GM21528 (cell line): ENCODE data around the gene RNPEP.
"Not testable (repeated sequence)": the region's sequence is repeated elsewhere in the genome, so short reads cannot be mapped to it uniquely, and the experiment has no call there.

Experiments
- ATAC-seq: cut with Tn5 transposase; IDR thresholded peaks from one replicate; pipeline ENCODE4 v1.9.1; 2021; ENCODE audit warnings: mild to moderate bottlenecking, moderate library complexity; ENCODE audit not compliant: unreplicated experiment, low FRiP score

The RNPEP gene

GRCh38 chr1:201955729-201956143 is 26.7 kb upstream of the RNPEP start:
- peak; percentile 4 for ATAC-seq

DNA sequence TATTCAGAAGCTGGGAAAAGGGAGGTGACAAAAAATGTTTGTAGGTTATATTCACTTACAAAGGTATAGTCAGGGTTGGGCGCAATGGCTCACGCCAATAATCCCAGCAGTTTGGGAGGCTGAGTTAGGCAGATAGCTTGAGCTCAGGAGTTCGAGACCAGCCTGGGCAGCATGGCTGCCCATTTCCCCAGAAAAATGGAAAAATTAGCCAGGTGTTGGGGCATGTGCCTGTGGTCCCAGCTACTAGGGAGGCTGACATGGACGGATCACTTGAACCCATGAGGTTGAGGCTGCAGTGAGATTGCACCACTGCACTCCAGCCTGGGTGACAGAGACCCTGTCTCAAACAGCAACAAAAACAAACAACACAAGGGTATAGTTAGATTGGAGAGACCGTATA is 24.1 kb upstream of the RNPEP start:
- no peak for ATAC-seq

- not testable (repeated sequence) for ATAC-seq
Measured at GRCh38 chr1:201962382-201962781, 20.1 kb upstream of the RNPEP start.

DNA sequence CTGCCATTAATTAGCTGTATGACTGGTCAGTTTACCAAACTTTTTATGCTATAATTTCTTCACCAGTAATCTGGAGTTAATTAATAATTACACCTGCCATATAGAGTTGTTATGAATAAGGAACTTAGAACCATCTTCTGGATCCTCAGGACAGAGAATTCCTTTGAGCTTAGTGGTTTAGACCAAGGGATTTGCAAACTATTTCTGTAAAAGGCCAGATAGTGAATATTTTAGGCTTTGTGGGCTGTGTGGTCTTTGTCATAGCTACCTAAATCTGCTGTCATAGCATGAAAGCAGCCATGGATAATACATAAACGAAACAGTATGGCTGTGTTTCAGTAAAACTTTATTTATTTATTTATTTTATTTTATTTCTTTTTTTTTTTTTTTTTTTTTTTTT is 18.2 kb upstream of the RNPEP start:
- ATAC-seq = no peak

DNA sequence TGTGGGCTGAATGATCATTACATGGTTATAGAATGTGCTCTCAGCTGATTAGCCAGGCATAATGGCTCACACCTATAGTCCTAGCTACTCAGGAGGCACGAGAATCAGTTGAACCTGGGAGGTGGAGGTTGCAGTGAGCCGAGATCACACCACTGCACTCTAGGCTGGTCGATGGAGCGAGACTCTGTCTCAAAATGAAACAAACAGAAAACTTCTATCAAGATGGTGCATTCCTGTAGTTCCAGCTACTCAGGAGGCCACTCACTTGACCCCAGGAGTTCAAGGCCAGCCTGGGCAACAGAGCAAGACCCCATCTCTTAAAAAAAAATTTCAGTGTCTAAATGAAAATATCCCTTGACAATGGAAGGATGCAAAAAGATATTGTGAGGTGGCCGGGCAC is 16.3 kb upstream of the RNPEP start:
- ATAC-seq = no peak

GRCh38 chr1:201968202-201968925 is 14.1 kb upstream of the RNPEP start:
- ATAC-seq = no peak

DNA sequence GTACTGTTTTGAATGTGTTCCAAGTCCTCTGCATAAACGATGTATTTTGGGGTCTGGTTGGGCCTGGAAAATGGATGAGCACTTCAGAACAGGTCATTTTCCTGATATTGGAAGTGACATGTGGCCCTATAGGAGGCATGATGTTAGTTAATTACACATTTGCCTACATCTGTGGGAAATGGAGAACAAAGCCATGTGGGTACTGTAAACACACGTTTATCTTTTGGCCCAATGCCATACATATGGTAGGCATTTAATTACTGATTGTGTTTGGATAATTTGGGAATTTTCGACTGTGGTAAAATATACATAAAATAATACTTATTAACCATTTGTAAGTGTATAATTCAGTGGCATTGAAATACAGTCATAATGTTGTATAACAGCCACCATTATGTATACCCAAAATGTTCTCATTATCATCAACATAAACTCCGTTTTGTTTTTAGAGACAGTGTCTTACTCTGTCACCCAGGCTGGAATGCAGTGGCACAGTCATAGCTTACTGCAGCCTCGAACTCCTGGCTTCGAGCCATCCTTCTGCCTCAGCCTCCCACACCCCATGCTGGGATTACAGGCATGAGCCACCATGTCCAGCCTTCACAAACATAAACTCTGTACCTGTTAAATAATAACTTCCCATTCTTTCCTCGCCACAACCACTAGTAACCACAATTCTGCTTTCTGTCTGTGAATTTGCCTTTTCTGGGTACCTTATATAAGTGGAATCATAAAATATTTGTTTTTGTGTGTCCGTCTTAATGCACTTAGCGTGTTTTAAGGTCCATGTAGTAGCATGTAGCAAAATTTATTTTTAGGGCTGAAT is 11.9 kb upstream of the RNPEP start:
- ATAC-seq = no peak

GRCh38 chr1:201982082-201982622 is 296 bp upstream of the RNPEP start:
- peak; percentile 18 for ATAC-seq

GRCh38 chr1:201983380-201983805 is 945 bp downstream of the RNPEP start:
- no peak for ATAC-seq

- no peak for ATAC-seq
Measured at GRCh38 chr1:201984446-201984845, 2.0 kb downstream of the RNPEP start.

DNA sequence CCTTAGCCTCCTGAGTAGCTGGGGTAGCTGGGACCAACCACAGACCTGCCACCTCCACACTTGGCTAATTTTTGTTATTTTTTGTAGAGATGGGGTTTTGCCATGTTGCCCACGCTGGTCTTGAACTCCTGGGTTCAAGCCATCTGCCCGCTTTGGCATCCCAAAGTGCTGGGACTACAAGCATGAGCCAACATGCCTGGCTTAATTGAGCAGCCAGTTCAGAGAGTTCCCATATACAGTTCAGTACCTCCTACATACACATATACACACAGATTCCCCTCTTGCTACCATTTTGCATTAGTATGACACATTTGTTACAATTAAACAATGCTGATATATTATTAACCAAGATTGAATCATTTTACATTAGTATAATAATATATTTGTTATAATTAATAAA is 2.9 kb downstream of the RNPEP start:
- ATAC-seq = no peak

GRCh38 chr1:201988601-201989000 is 6.2 kb downstream of the RNPEP start:
- ATAC-seq = no peak

DNA sequence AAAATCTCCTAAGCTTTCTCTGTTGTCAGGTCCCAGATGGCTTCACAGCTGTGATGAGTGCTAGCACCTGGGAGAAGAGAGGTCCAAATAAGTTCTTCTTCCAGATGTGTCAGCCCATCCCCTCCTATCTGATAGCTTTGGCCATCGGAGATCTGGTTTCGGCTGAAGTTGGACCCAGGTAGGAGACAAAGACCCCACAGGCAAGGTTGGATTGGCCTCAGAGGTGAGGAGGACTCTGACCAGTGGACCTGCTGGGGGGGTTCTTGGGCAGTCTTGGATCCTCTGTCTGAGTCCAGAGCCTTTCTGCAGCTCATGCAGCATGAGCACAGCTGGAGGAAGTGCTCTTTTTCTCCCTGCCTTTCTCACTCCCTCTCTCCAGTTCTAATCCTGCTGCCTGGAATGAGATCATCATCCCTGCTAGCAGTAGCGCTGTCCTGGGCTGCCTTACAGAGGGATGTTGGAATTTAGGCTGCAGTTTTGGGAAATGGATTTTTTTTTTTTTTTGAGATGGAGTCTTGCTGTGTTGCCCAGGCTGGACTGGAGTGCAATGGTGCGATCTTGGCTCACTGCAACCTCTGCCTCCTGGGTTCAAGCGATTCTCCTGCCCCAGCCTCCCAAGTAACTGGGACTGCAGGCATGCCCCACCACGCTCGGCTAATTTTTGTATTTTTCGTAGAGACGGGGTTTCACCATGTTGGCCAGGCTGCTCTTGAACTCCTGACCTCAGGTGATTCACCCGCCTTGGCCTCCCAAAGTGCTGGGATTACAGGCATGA is 7.1 kb downstream of the RNPEP start:
- ATAC-seq = no peak

- no peak for ATAC-seq
Measured at GRCh38 chr1:201990427-201990826, 8.0 kb downstream of the RNPEP start.

DNA sequence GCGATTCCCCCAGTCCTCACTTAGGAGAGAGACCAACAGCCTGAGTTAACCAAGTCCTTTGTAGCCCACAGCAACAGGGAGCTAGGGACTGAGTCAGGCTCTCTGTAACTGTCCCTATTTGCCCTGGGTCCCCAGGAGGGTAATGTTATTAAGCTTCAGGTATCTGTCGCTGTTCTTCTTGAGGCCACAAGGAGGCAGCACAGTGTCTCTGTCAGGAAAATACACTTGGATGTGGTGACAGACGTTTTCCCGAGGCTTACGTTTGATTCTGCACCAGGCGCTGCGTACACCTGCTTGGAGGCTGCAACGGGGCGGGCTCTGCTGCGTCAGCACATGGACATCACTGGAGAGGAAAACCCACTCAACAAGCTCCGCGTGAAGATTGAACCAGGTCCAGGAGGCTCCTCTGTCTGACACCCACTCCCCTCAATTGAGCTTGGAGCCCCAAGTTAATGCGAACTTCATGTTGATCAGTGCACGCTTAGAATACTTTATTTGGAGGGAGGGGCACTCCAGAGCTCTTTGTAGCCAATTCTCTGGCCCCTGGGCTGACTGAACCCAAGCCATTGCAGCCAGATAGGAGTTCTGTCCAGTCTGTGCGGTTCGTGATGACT is 17.3 kb downstream of the RNPEP start:
- no peak for ATAC-seq

DNA sequence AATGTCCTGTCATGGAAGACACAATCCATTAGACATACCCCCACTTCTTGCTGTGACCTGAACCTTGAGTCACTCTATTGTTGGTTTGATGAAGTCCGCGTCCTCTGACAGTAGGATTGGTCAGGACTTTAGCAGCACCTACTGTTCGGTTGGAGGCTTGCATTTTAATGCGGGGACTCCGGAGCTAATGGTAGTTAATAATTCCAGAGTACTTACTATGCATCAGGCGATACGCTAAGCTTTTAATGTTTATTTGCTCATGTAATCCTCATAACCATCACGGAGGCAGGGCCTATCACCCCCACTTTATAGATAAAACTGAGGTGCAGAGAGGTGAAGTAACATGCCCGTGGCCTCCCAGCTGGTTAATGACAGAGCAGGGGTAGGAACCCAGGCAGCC is 20.1 kb downstream of the RNPEP start:
- no peak for ATAC-seq

DNA sequence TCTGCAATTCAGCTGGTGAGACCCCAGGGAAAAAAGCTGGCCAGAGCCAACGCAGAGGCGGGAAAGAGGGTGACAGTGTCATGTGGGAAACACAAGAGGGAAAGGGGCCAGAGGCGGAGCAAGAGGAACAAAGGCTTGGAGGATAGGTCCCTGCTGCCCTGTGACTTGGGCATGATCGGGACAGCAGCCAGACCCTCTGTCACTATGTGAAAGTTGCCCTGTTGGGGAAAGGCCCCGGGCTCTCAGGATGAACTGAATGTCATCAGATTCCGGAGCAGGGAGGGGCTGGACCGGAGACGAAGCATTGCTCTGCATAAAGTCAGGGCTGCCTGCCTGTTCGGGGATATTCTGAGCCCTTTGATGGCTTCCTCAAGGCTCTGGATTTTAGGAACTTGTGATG is 22.3 kb downstream of the RNPEP start:
- no peak for ATAC-seq

DNA sequence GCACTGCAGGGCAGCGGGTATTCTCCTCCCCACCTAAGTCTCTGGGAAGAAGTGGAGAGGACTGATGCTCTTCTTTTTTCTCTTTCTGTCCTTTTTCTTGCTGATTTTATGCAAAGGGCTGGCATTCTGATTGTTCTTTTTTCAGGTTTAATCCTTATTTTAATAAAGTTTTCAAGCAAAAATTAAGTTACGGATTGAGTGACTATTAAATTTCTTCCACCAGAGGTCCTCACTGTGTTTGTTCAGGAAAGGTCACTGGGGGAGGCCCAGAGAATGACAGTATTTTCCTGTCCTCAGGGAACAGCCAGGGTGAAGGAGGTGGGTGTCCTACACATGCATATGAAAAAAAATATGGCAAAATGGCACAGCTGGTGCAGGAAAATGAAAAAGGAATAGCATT is 23.5 kb downstream of the RNPEP start:
- ATAC-seq = no peak

DNA sequence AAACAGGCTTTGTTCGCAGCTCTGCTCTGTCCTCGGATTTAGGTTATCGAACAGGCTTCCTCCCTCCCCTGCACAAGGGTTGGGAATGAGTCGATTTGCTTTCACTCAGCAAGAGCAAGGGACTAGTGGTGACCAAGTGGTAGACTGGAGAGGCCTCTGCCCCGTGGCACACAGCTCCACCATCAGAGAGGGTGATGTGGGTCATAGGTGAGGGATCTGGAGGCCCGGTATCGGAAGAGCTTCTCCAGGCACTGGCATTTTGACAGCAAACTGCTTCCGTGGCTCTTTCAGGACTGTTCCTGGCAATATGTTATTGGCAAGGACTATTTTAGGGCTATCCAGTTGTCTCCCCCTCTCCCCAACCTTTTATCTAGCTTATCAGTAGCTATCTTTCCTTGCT is 24.9 kb downstream of the RNPEP start:
- ATAC-seq = no peak

GRCh38 chr1:202007805-202008489 is 25.5 kb downstream of the RNPEP start:
- no peak for ATAC-seq
